NT2/D1 (cell line): ENCODE results near the gene FARP1.

ENCODE experiments used
- SUZ12 ChIP-seq: IDR thresholded peaks from 2 replicates; pipeline ENCODE4 v1.6.1; 2011; ENCODE audit not compliant: insufficient read length, insufficient read depth; ENCODE audit errors: extremely low read depth
- ZNF274 ChIP-seq: IDR thresholded peaks from 2 replicates; pipeline ENCODE4 v1.6.1; 2011; ENCODE audit warnings: mild to moderate bottlenecking, low read depth, low read length

- TF ChIP-seq ZNF274 (no peak), SUZ12 (no peak)
Observed at GRCh38 chr13:98157609-98158008, 14.7 kb downstream of the FARP1 start.
